ENCODE results near the gene JMJD8.

Gene JMJD8

DNA sequence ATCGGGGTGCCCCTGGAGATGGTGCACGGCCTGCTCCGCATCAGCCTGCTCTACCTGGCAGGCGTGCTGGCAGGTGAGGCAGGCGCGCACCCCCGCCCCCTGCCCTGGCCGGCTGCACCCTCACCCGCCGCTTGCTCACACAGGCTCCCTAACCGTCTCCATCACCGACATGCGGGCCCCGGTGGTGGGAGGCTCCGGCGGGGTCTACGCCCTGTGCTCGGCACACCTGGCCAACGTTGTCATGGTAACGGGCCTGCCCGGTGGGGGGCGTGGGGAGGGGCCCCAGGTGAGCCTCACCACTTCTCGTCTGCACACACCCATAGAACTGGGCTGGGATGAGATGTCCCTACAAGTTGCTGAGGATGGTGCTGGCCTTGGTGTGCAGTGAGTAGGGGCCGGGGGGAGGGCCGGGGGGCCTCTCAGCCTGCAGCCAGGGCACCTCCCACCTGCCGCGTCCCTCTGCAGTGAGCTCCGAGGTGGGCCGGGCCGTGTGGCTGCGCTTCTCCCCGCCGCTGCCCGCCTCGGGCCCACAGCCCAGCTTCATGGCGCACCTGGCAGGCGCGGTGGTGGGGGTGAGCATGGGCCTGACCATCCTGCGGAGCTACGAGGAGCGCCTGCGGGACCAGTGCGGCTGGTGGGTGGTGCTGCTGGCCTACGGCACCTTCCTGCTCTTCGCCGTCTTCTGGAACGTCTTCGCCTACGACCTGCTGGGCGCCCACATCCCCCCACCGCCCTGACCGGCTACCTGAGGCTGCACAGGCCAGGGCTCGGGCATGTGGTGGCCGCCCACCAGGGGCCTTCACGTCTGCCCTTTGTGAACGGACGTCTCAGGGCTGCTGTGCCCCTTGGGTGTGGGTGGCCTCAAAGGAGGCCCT is 6.6 kb downstream of the JMJD8 start:
- Histone ChIP-seq H3K4me3 (ENCODE audit: insufficient read depth, low read length, poor library complexity, severe bottlenecking) (no peak overlapping the region), H3K27me3 (ENCODE audit: low read length) (no peaks in the 10 kb centered on the region), H3K27ac (ENCODE audit: low read depth, low read length) (no peak overlapping the region), H3K4me2 (ENCODE audit: low read depth, low read length, poor library complexity, severe bottlenecking) (no peak overlapping the region), H3K9ac (ENCODE audit: low read length) (no peak overlapping the region), H3F3A (ENCODE audit: insufficient read depth) (peaks cover 9% of the 10 kb centered on the region; the same call in 1 of the 2 replicates), H3K9me2 (replicated peaks; ENCODE audit: insufficient read depth, low read length) (no peaks in the 10 kb centered on the region), H3K9me3 (ENCODE audit: insufficient read depth, low read length) (no peaks in the 10 kb centered on the region), H4K20me1 (ENCODE audit: low read depth, low read length) (no peaks in the 10 kb centered on the region), H3K79me2 (ENCODE audit: insufficient read depth, low read length) (peaks cover 16% of the 10 kb centered on the region; the same call in 1 of the 2 replicates), H2AFZ (ENCODE audit: low read depth, low read length, severe bottlenecking) (no peak overlapping the region), H3K36me3 (ENCODE audit: low read length) (no peaks in the 10 kb centered on the region)
- TF ChIP-seq, protein P1, sequence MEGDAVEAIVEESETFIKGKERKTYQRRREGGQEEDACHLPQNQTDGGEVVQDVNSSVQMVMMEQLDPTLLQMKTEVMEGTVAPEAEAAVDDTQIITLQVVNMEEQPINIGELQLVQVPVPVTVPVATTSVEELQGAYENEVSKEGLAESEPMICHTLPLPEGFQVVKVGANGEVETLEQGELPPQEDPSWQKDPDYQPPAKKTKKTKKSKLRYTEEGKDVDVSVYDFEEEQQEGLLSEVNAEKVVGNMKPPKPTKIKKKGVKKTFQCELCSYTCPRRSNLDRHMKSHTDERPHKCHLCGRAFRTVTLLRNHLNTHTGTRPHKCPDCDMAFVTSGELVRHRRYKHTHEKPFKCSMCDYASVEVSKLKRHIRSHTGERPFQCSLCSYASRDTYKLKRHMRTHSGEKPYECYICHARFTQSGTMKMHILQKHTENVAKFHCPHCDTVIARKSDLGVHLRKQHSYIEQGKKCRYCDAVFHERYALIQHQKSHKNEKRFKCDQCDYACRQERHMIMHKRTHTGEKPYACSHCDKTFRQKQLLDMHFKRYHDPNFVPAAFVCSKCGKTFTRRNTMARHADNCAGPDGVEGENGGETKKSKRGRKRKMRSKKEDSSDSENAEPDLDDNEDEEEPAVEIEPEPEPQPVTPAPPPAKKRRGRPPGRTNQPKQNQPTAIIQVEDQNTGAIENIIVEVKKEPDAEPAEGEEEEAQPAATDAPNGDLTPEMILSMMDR (IDR thresholded peaks at IDR 0.05; ENCODE audit: insufficient read depth, low read length, poor library complexity, severe bottlenecking) = no peak
- no peak for TF ChIP-seq EZH2phosphoT487 (conservative IDR thresholded peaks at IDR 0.05; ENCODE audit: low read length)

- peaks cover 11% of the 10 kb centered on the region; the same call in 1 of the 2 replicates for H3K79me2 ChIP-seq (ENCODE audit: insufficient read depth, low read length)
- no peaks in the 10 kb centered on the region for H4K20me1 ChIP-seq (ENCODE audit: low read depth, low read length)
- H3F3A ChIP-seq (ENCODE audit: insufficient read depth) = peaks cover 9% of the 10 kb centered on the region; the same call in 1 of the 2 replicates
- H3K27ac ChIP-seq (ENCODE audit: low read depth, low read length) = no peak overlapping the region
- H3K4me3 ChIP-seq (ENCODE audit: insufficient read depth, low read length, poor library complexity, severe bottlenecking) = no peak overlapping the region
- H3K36me3 ChIP-seq (ENCODE audit: low read length) = no peaks in the 10 kb centered on the region
- TF ChIP-seq, protein P1 (IDR thresholded peaks at IDR 0.05; ENCODE audit: insufficient read depth, low read length, poor library complexity, severe bottlenecking) = no peak
- H3K27me3 ChIP-seq (ENCODE audit: low read length) = no peaks in the 10 kb centered on the region
- no peaks in the 10 kb centered on the region for H3K9me2 ChIP-seq (replicated peaks; ENCODE audit: insufficient read depth, low read length)
- no peak overlapping the region for H3K4me2 ChIP-seq (ENCODE audit: low read depth, low read length, poor library complexity, severe bottlenecking)
- no peak overlapping the region for H2AFZ ChIP-seq (ENCODE audit: low read depth, low read length, severe bottlenecking)
- no peak overlapping the region for H3K9ac ChIP-seq (ENCODE audit: low read length)
- no peaks in the 10 kb centered on the region for H3K9me3 ChIP-seq (ENCODE audit: insufficient read depth, low read length)
Measured at GRCh38 chr16:676913-677312, 7.2 kb downstream of the JMJD8 start.

GRCh38 chr16:676565-676902 is 7.6 kb downstream of the JMJD8 start:
- no peak for TF ChIP-seq EZH2phosphoT487 (conservative IDR thresholded peaks at IDR 0.05; ENCODE audit: low read length)
- no peak overlapping the region for H3K4me3 ChIP-seq (ENCODE audit: insufficient read depth, low read length, poor library complexity, severe bottlenecking)
- peaks cover 9% of the 10 kb centered on the region; the same call in 1 of the 2 replicates for H3F3A ChIP-seq (ENCODE audit: insufficient read depth)
- no peaks in the 10 kb centered on the region for H3K36me3 ChIP-seq (ENCODE audit: low read length)
- no peaks in the 10 kb centered on the region for H3K27me3 ChIP-seq (ENCODE audit: low read length)
- H4K20me1 ChIP-seq (ENCODE audit: low read depth, low read length) = no peaks in the 10 kb centered on the region
- no peaks in the 10 kb centered on the region for H3K9me2 ChIP-seq (replicated peaks; ENCODE audit: insufficient read depth, low read length)
- peaks cover 8% of the 10 kb centered on the region; the same call in 1 of the 2 replicates for H3K79me2 ChIP-seq (ENCODE audit: insufficient read depth, low read length)
- no peak overlapping the region for H3K27ac ChIP-seq (ENCODE audit: low read depth, low read length)
- no peak overlapping the region for H3K4me2 ChIP-seq (ENCODE audit: low read depth, low read length, poor library complexity, severe bottlenecking)
- H2AFZ ChIP-seq (ENCODE audit: low read depth, low read length, severe bottlenecking) = no peak overlapping the region
- H3K9me3 ChIP-seq (ENCODE audit: insufficient read depth, low read length) = no peaks in the 10 kb centered on the region
- no peak overlapping the region for H3K9ac ChIP-seq (ENCODE audit: low read length)

Measured in SU-DHL-6 (cell line).